GM12891 (cell line): ENCODE results near the gene MYLK.

Source experiments
- DNase-seq: peaks from one replicate; pipeline ENCODE4 v3.0.0; 2011; ENCODE audit warnings: low spot score; ENCODE audit not compliant: insufficient read length
- FAIRE-seq: peaks from 2 replicates; lab custom pipeline; 2011; peaks lifted over from hg19 to GRCh38; lab: Jason Lieb, UNC
- PAX5 ChIP-seq: IDR thresholded peaks from 2 replicates; pipeline ENCODE4 v1.6.1; 2011; ENCODE audit warnings: low read length, moderate library complexity, mild to moderate bottlenecking; ENCODE audit not compliant: insufficient read depth, severe bottlenecking
- POLR2A ChIP-seq: IDR thresholded peaks from 2 replicates; pipeline ENCODE4 v1.6.1; 2011; ENCODE audit warnings: low read depth, low read length, control low read depth
- POLR2AphosphoS5 ChIP-seq: IDR thresholded peaks from 2 replicates; pipeline ENCODE4 v1.6.1; 2011; ENCODE audit warnings: low read depth, low read length, control low read depth
- POU2F2 ChIP-seq: IDR thresholded peaks from 2 replicates; pipeline ENCODE4 v1.6.1; 2011; ENCODE audit warnings: low read depth, mild to moderate bottlenecking, control low read depth, low read length, moderate library complexity
- SPI1 ChIP-seq: IDR thresholded peaks from 2 replicates; pipeline ENCODE4 v1.6.1; 2011; ENCODE audit warnings: low read depth, low read length, control low read depth
- TAF1 ChIP-seq: IDR thresholded peaks from 2 replicates; pipeline ENCODE4 v1.6.1; 2011; ENCODE audit warnings: low read depth, low read length, control low read depth

The MYLK gene

GRCh38 chr3:123769356-123769743 lies 114.8 kb downstream of the MYLK start:
- no peak for DNase-seq
- no peak for FAIRE-seq
- no peak for TF ChIP-seq SPI1
- no peak for TF ChIP-seq POLR2AphosphoS5
- no peak for TF ChIP-seq POU2F2
- no peak for TF ChIP-seq PAX5
- no peak for TF ChIP-seq TAF1
- no peak for TF ChIP-seq POLR2A

GRCh38 chr3:123768480-123769355 lies 115.4 kb downstream of the MYLK start:
- no peak for DNase-seq
- no peak for TF ChIP-seq POLR2AphosphoS5

GRCh38 chr3:123767564-123768292 lies 116.4 kb downstream of the MYLK start:
- DNase-seq: no peak
- FAIRE-seq: no peak
- TF ChIP-seq POLR2A: no peak
- TF ChIP-seq SPI1: no peak
- TF ChIP-seq POLR2AphosphoS5: no peak

More at GRCh38 chr3:123768480-123769355, 115.4 kb downstream of the MYLK start:
- FAIRE-seq: no peak

GRCh38 chr3:123767009-123767372 lies 117.1 kb downstream of the MYLK start:
- no peak for DNase-seq
- no peak for FAIRE-seq
- TF ChIP-seq TAF1 (no peak), POLR2AphosphoS5 (no peak), PAX5 (no peak), POU2F2 (no peak)

GRCh38 chr3:123766193-123767008 lies 117.7 kb downstream of the MYLK start:
- DNase-seq (no peak), FAIRE-seq (no peak)
- TF ChIP-seq SPI1: no peak
- no peak for TF ChIP-seq POU2F2
- TF ChIP-seq POLR2AphosphoS5: no peak
- TF ChIP-seq POLR2A: no peak
- no peak for TF ChIP-seq PAX5
- TF ChIP-seq TAF1: no peak

- no peak for TF ChIP-seq POLR2AphosphoS5
- TF ChIP-seq POU2F2: no peak
- DNase-seq (no peak), FAIRE-seq (no peak)
Observed at GRCh38 chr3:123765475-123766128, 118.5 kb downstream of the MYLK start.

- TF ChIP-seq POLR2A (no peak), POU2F2 (no peak), TAF1 (no peak), POLR2AphosphoS5 (no peak), PAX5 (no peak), SPI1 (no peak)
- FAIRE-seq (no peak), DNase-seq (no peak)
Observed at GRCh38 chr3:123764647-123765046, 119.5 kb downstream of the MYLK start.

GRCh38 chr3:123762805-123763204 lies 121.3 kb downstream of the MYLK start:
- FAIRE-seq (no peak), DNase-seq (no peak)
- no peak for TF ChIP-seq POU2F2
- no peak for TF ChIP-seq SPI1
- TF ChIP-seq TAF1: no peak
- no peak for TF ChIP-seq PAX5

GRCh38 chr3:123760817-123761216 lies 123.3 kb downstream of the MYLK start:
- no peak for TF ChIP-seq SPI1
- no peak for TF ChIP-seq POLR2A
- no peak for TF ChIP-seq TAF1
- TF ChIP-seq POU2F2: no peak
- TF ChIP-seq PAX5: no peak
- DNase-seq (no peak), FAIRE-seq (no peak)
